Suppressor macrophage (primary cell): ENCODE data around the gene HAAO.
A peak's percentile ranks its signal among the peaks of the same experiment; 100 is the strongest.

ENCODE experiments used
- DNase-seq, 4 experiments: peaks; one replicate each; pipeline ENCODE4 v3.0.0-alpha.2; 2020 to 2022

Gene HAAO

GRCh38 chr2:42792087-42792582, 248 bp downstream of the HAAO start:
- peak; percentile 53 to 81 (median 76) for DNase-seq

DNA sequence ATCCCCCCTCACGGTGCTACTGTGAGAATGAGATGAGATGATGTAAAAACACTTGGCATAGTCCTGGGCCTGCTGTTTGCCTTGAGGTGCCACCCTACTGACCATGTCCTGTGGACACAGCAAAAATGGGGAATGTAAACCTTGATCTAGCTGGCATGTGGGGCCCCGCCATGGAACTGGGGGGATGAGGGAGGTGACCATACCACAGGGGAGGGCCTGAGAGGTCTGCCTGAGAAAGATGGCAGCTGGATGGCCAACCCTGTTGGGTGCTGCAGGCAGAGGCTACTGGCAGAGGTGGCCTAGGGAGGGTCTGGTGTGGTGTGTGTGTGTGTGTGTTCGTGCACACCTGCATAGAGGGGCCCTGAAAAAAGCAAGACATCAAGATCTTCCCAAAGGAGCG, 777 bp downstream of the HAAO start:
- DNase-seq = no peak

DNA sequence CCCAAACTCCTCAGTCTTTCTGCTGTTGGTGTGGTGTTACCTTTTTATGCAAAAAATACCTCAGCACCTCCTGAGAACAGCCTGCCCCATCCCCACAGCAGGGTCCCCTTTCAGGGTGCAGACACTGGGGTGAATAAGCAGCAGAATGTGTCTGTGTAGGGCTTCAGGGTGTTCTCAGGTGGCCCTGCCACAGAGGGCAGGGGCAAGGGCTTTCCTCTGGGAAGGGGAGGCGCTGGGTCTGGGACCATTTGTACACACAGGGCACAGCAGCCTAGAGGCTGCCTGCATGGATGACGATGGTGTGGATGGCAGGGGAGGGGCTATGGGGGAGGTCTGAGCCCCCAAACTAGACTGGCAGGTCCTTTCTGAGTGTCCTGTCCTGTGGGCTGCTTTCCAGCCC, 2.6 kb downstream of the HAAO start:
- DNase-seq = no peak

DNA sequence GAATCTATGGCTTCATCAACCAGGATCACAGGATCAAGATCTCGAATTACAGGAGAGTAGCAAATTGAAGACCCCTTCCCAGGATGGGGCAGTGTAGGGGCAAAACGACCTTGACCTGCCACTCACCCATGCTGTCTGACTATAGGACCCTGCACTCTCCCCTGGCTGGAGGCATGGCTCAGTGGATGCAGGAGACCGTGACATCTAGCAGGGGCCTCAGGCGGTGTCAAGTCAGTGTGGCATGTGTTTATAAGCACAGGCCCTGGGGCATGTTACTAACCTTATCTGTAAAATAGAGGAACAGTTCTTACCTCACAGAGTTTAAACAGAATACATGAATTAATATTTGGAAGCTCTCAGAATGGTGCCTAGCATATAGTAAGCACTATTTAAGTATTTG, 3.5 kb downstream of the HAAO start:
- DNase-seq = no peak

DNA sequence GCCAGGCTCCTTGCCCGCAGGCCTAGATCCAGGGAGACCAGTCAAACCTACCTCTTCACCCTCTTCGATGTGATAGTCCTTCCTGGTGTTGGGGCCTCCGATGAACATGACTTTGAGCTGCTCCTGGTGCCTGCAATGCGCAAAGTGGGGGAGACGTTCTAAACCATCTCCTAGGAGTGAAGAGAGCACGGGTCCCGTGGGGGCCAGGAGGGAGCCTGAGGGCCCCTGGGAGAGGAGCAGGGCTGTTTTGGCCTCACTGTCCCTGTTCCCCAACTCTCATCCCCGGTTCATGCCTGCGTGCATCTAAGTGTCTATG, 3.9 kb downstream of the HAAO start:
- DNase-seq = no peak

GRCh38 chr2:42787788-42788477, 4.5 kb downstream of the HAAO start:
- no peak for DNase-seq

- no peak for DNase-seq
Observed at GRCh38 chr2:42787424-42787787, 5.0 kb downstream of the HAAO start.

GRCh38 chr2:42786561-42787345, 5.6 kb downstream of the HAAO start:
- no peak for DNase-seq

- no peak for DNase-seq
Observed at GRCh38 chr2:42784204-42784880, 8.0 kb downstream of the HAAO start.

- DNase-seq = no peak
Observed at GRCh38 chr2:42783511-42783910, 8.9 kb downstream of the HAAO start.

GRCh38 chr2:42781181-42781580, 11.2 kb downstream of the HAAO start:
- no peak for DNase-seq

DNA sequence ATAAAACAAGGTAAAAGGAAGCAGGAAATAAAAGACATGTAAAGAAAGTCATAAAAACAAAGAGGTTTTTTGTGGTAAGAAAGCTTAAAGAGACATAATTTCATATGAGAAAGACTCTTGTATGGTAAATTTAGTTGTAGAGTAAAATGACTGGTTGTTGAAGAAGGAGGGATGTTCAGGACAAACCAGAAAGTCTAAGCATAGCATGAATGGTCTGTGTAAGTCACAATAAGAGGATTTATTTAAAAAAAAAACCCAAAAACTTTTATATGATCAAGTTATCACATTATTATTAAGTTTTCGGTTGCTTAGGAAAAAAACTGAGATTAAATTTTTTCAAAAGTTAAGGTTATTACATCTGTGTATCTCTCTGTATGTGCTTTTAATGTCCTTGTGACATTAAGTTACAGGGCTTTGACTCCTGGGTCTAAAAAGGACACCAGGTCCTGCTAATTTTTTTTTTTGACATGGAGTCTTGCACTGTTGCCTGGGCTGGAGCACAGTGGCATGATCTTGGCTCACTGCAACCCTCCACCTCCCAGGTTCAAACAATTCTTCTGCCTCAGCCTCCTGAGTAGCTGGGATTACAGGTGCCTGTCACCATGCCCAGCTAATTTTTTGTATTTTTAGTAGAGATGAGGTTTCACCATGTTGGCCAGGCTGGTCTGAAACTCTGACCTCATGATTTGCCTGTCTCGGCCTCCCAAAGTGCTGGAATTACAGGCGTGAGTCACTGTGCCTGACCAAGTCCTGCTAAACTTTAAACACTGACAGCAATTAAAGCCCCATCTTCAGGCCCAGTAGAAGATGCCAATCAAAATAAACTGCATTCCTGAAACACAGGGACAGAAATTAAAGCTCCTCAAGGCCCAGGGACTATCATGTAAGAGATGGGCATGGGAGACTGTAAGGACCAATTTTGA, 14.2 kb downstream of the HAAO start:
- no peak for DNase-seq

DNA sequence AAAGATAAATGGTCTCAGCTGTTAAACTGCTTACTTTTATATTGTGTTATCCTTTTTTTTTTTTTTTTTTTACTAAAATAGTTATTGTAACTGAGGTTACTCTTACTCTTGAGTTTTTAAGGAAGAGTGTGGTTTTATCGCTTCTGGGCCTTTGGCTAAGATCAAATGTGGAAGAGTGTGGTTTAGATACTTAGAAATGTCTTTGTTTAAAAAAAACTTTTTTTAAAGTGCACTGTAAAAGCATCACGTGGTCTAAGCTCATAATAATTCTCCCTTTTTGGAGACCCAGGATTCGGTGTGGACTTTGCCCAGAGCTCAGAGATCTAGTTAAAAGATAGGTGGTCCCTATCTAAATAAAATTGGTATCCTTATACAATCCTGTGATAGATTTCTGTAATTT, 16.6 kb downstream of the HAAO start:
- DNase-seq = no peak

DNA sequence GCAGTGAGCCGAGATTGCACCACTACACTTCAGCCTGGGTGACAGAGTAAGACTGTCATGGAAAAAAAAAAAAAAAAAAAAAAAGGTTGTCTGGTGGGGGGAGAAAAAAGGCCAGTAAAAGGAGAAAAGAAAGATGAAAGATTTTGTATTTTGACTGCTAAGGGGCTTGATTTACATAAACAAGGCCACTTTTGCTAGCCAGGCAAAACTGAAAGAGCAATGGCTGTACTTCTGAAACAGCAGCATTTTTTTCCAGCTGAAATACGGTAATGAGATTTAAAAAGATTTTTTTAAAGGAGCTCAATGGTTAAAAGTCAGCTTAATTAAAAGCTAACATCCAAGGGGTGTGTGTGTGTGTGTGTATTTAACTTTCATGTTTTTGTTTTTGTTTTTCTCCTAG, 17.2 kb downstream of the HAAO start:
- DNase-seq = no peak

DNA sequence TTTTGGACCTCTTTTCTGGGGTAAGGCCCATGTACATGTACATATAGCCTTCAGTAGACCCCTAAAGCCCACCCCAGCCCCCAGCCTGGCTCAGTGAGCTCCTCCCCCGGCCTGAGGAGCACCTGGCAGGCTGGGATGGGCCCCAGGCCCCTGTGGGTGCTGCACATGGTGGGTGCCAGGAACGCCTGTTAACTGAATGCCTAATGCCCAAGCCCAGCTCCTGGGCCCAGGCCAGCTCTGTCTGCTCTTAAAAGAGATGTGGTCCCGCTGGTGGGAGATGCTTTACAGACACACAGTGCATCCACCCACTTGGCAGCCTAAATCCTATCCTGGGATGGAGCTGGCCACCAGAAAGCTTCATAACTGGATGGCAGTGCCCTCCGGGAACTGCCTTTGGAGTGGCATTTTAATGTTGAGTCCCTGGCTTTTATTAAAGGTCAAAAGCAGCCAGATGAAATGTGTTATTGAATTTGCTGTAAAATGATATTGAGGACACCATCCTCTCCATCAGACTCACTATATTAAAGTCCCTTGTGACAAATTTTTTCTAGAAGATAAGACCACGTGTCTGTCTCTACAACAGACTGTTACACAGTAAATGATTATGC, 20.7 kb downstream of the HAAO start:
- DNase-seq = no peak

DNA sequence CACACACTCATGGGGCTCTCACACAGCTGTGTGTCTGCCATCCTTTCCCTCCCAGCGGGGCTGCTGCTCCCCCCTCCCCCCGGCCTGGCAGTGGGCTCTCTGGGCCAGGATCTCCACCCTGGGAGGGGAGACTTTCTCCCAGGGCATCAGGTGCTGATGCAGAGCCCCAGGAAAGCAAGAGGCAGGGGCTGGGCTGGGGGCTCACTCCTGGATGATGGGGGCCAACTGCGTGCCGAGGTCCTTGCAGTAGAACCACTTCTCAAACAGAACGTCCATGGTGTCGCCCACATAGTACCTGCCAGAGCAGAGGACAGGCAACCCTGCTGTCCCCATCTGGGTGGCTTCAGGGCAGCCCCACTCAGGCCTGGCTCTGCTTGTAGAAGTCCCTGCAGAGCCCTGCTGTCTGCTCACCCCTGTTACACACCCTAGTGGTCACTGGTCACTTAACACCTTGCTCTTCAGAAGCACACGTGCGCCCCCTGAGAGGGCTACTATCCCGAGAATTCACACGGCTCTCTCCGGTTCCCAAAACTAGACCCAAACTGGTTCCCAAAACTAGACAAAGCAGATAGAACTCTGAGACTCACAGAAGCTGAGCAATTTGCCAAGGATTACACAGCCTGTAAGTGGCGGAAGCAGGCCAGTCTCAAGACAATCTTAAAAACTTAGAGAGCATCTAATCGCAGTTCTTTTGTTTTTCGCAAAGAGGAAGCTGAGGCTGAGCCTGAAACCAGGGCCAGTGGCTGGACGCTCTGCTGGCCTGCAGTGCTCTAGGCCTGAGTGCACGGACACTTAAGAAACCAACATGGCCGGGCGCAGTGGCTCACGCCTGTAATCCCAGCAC, 21.9 kb downstream of the HAAO start:
- DNase-seq = peak; percentile 58 to 83 (median 78)

DNA sequence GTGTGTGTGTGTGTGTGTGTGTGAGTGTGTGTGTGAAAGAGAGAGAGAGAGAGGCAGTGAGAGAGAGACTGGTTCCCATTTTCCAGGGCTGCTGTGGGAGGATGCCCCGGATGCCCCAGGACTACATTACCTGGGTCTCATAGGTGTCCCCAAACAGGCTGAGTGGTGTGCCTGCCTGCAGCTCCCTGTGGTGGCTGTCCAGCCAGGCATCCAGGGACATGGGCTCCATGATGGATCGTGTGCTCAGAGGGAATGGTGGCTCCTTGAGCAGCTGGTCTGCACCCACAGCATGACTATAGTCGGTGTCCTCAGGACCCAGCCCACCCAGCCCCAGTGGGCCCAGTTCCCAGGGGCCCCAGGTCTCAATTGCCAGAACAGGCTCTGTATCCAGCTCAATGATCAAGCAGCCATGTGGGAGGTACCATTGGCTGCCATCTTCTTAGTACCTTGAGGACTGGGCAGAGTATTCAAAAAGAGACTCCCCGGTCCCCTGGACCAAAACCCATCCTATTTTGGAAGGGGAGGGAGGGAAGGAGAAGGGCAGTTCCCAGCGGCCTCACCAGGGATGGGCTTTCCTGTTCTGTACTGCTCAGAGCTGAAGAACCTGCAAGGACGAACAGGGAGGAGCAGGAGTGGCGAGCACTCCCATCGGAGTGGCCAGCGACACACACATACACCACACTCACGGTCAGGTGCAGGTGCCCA, 22.6 kb downstream of the HAAO start:
- DNase-seq = no peak

DNA sequence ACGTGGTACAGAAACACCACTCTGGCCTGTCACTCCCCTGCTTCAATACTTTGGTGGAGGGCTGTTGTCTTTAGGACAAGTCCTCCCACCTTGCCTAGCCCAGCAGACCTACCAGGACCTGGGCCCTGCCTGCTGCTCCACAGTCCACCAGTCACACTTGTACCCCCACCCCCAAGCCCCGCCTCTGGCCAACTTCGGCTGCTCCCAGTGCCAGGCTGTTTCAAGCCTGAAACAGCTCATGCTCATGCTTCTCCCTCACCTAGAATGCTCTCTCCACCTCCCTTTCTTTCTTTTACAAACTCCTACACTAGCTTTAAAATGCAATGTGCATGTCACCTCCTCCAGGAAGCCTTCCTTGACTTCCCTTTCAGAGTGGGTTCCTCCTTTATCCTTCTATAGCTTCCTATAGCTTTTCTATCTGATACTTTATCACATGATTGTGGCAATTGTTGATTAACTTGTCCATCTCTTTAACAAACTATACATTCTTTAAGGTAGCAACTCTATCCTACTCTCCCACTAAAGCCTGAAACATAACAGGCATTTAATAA, 23.6 kb downstream of the HAAO start:
- DNase-seq = peak in 2 of 4 experiments; percentile 34

DNA sequence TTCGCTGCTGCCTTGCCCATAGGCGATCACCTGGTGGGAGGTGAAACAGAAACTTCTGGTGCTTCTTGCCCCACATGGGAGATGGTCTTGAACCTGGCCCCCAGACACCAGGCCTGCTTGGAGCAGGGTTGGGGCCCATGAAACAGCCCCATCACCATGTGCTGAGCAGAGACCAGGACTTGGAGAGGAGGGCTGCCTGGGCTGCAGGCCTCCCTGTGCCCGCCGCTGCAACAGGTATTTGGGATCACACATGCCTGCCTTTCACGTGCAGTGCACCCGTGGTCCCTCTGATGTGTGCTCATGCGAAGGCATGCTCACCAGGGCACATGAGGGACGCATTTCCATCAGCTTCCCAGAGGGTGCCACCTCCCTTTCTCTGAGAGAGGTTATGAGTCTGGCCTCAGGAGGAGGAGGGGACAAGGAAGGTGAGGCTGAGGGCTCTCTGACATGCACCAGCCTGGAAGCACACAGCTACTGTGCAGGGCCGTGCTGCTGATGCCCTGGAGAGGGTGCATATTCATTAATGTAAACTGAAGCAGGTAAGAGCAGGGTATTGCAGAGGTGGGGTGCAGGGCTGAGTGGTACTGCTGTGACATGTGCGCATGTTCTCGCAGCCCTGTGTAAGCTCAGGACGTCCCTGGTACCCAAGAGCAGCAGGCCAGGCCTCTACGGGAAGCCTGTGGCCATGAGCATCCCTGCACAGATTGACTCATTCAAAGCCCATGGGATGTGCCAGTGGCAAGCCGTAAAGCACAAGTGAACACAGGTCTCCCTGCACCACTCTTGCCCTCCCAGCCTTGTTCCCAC, 24.3 kb downstream of the HAAO start:
- no peak for DNase-seq
